KMS-11 (cell line): ENCODE measurements around the gene MORF4L1.
A peak's percentile ranks its signal among the peaks of the same experiment; 100 is the strongest.

Source experiments
- H2AFZ ChIP-seq: fragments of 200-600 bp; sonication (generic); 2 replicates; pipeline ENCODE4 v1.6.1; 2016; ENCODE audit warnings: antibody characterized with exemption, mixed run types, low read depth
- H3K27ac ChIP-seq: fragments of 200-600 bp; sonication (generic); 2 replicates; pipeline ENCODE4 v1.6.1; 2016; ENCODE audit warnings: mild to moderate bottlenecking, mixed run types
- H3K27me3 ChIP-seq: fragments of 200-600 bp; sonication (generic); 2 replicates; pipeline ENCODE4 v1.6.1; 2017; ENCODE audit warnings: mild to moderate bottlenecking, low read depth, mixed run types, moderate library complexity; ENCODE audit not compliant: insufficient read depth
- H3K36me3 ChIP-seq: fragments of 200-600 bp; sonication (generic); 2 replicates; pipeline ENCODE4 v1.6.1; 2017; ENCODE audit warnings: mild to moderate bottlenecking, mixed run types; ENCODE audit not compliant: insufficient read depth
- H3K4me1 ChIP-seq: fragments of 200-600 bp; sonication (generic); 2 replicates; pipeline ENCODE4 v1.6.1; 2016; ENCODE audit warnings: mild to moderate bottlenecking, low read depth, mixed run types; ENCODE audit not compliant: poor library complexity, severe bottlenecking
- H3K4me2 ChIP-seq: fragments of 200-600 bp; sonication (generic); 2 replicates; pipeline ENCODE4 v1.7.0; 2016; ENCODE audit warnings: mild to moderate bottlenecking, mixed run types
- H3K4me3 ChIP-seq: fragments of 200-600 bp; sonication (generic); IDR thresholded peaks from 2 replicates; pipeline ENCODE4 v1.6.1; 2017; ENCODE audit warnings: low read depth, low read length, mixed read lengths; ENCODE audit not compliant: insufficient read depth
- H3K79me2 ChIP-seq: fragments of 200-600 bp; sonication (generic); 2 replicates; pipeline ENCODE4 v1.6.1; 2016; ENCODE audit warnings: low read depth, mixed run types; ENCODE audit not compliant: insufficient read depth
- H3K9ac ChIP-seq: fragments of 200-600 bp; sonication (generic); 2 replicates; pipeline ENCODE4 v1.6.1; 2016; ENCODE audit warnings: mild to moderate bottlenecking, mixed run types
- H4K20me1 ChIP-seq: fragments of 200-600 bp; sonication (generic); 2 replicates; pipeline ENCODE4 v1.6.1; 2016; ENCODE audit warnings: mild to moderate bottlenecking, mixed run types; ENCODE audit not compliant: insufficient read depth
- TF ChIP-seq, protein P1 (sequence below): fragments of 200-600 bp; sonication (generic); conservative IDR thresholded peaks from 2 replicates; pipeline ENCODE4 v1.6.1; 2017; ENCODE audit warnings: low read depth, mild to moderate bottlenecking, antibody characterized with exemption, low read length, moderate library complexity, mixed read lengths

MORF4L1 gene

DNA sequence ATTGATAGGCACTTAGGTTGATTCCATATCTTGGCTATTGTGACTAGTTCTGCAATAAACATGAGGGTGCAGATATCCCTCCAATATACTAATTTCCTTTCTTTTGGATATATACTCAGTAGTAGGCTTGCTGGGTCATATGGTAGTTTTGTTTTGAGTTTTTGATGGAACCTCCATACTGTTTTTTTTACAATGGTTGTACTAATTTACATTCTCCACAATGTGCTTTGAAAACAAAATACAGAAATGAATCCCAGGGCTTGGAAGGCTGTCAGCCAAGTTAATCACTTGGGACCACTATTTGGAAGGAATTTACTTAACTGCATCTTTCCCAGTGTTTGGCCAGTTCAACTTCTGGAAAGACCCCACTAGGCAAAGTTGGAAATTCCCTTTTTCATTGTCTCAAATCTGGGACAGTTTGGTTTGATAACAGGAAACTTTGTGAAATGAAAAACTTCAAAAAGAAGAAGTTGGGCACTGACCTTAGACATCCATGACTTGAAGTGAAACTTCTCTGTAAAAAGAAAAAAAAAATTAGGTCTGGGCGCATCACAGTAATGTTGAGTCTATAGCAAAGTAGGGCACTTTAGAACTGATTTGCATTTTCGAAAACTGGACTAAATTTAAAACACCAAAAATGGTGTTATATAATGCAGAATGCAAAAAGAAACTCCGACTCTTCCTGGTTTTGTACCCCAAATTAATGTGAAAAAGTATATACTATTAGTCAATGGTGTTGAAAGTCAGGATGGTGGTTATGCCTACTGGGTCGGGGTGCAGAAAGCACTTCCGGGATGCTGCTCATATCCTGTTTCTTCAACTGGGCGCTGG is 66.2 kb downstream of the MORF4L1 start:
- H3K4me2 ChIP-seq: no peak overlapping the region
- no peak overlapping the region for H3K9ac ChIP-seq
- H3K4me3 ChIP-seq: no peak overlapping the region
- no peaks in the 10 kb centered on the region for H4K20me1 ChIP-seq
- no peaks in the 10 kb centered on the region for H3K27me3 ChIP-seq
- peaks cover 7% of the 10 kb centered on the region for H3K4me1 ChIP-seq
- TF ChIP-seq, protein P1, sequence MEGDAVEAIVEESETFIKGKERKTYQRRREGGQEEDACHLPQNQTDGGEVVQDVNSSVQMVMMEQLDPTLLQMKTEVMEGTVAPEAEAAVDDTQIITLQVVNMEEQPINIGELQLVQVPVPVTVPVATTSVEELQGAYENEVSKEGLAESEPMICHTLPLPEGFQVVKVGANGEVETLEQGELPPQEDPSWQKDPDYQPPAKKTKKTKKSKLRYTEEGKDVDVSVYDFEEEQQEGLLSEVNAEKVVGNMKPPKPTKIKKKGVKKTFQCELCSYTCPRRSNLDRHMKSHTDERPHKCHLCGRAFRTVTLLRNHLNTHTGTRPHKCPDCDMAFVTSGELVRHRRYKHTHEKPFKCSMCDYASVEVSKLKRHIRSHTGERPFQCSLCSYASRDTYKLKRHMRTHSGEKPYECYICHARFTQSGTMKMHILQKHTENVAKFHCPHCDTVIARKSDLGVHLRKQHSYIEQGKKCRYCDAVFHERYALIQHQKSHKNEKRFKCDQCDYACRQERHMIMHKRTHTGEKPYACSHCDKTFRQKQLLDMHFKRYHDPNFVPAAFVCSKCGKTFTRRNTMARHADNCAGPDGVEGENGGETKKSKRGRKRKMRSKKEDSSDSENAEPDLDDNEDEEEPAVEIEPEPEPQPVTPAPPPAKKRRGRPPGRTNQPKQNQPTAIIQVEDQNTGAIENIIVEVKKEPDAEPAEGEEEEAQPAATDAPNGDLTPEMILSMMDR: no peak
- H2AFZ ChIP-seq: no peak overlapping the region
- no peaks in the 10 kb centered on the region for H3K36me3 ChIP-seq
- H3K27ac ChIP-seq: no peak overlapping the region
- H3K79me2 ChIP-seq: no peaks in the 10 kb centered on the region

DNA sequence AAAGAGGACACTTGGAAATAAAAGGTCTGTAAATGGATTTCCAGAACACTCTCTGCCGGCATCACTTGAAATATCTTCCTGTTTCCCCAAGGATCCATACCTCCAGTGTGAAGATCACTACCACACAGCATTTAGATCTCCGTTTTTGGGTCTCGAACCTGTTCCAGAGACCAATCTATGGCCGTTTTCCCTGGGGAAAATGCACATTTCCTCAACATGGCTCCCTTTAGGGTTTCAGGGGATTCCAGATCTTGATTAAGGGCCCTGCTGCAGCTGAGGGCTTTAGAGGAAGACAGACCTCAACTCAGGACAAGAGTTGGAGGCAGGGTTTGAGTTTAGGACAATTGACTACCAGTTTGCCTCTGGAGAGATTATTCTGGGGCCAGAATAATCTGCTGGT is 70.1 kb downstream of the MORF4L1 start:
- H3K79me2 ChIP-seq: no peaks in the 10 kb centered on the region
- no peak overlapping the region for H3K4me2 ChIP-seq
- no peak overlapping the region for H3K4me3 ChIP-seq
- no peaks in the 10 kb centered on the region for H3K27me3 ChIP-seq
- no peak overlapping the region for H2AFZ ChIP-seq
- H3K36me3 ChIP-seq: no peaks in the 10 kb centered on the region
- H3K27ac ChIP-seq: no peak overlapping the region
- H4K20me1 ChIP-seq: no peaks in the 10 kb centered on the region
- H3K9ac ChIP-seq: no peak overlapping the region
- H3K4me1 ChIP-seq: peaks cover 7% of the 10 kb centered on the region
- TF ChIP-seq, protein P1: no peak

DNA sequence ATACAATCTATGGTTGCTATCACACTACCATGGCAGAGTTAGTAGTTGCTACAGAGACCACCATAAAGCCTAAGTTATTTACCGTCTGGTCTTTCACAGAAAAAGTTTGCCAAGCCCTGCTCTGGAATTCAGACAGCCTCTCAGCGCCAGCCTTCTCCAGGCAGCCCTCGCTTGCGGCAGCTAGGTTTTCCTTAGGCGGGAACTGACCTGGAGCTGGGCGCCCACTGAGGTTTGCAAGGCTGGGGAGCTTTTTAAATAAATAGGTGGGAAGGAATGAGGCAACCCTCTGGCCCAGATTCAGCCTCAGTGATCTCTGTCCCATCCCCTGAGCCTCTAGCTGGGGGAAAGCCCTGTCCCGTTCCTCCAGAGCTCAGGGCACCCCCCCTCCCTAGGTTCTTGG is 71.0 kb downstream of the MORF4L1 start:
- Histone ChIP-seq H3K4me3 (no peak overlapping the region), H2AFZ (no peak overlapping the region)

DNA sequence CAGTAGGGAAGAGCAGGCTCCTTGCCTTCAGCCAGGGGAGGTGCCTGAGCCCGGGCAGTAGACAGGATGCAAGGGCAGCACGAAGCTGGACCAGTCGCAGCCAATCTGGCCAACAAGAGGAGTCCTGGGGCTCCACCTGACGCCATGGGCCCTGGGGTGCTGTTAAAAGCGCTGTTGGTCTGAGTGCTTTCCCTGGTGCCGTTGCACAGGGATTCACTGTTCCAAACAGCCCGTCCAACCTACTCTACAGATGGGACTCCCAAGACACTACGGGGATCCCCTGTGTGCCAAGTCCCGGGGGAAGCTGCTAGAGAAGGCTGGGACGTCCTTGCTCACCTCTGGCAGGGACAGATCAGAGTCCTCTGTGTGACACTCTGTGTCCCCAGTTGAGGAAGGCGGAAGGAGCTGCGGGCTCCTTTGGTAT is 71.5 kb downstream of the MORF4L1 start:
- H4K20me1 ChIP-seq: no peaks in the 10 kb centered on the region
- H3K27me3 ChIP-seq: no peaks in the 10 kb centered on the region
- H3K9ac ChIP-seq: no peak overlapping the region; the same call in 1 of the 2 replicates
- H3K36me3 ChIP-seq: no peaks in the 10 kb centered on the region
- H3K4me2 ChIP-seq: peak overlapping the region; percentile 76
- no peak overlapping the region for H3K4me3 ChIP-seq
- H2AFZ ChIP-seq: peak overlapping the region; percentile 81
- TF ChIP-seq, protein P1: no peak
- H3K27ac ChIP-seq: no peak overlapping the region
- no peaks in the 10 kb centered on the region for H3K79me2 ChIP-seq
- peaks cover 4% of the 10 kb centered on the region for H3K4me1 ChIP-seq

More for the DNA sequence above, 71.0 kb downstream of the MORF4L1 start:
- no peak overlapping the region for H3K9ac ChIP-seq
- no peak overlapping the region for H3K4me2 ChIP-seq
- H3K4me1 ChIP-seq: peaks cover 7% of the 10 kb centered on the region
- H3K27me3 ChIP-seq: no peaks in the 10 kb centered on the region
- H3K79me2 ChIP-seq: no peaks in the 10 kb centered on the region
- no peak overlapping the region for H3K27ac ChIP-seq
- TF ChIP-seq, protein P1: no peak
- no peaks in the 10 kb centered on the region for H3K36me3 ChIP-seq
- no peaks in the 10 kb centered on the region for H4K20me1 ChIP-seq
